K562 (cell line): ENCODE data around the gene OGDH. TPM values are rescaled to one million over a fixed set of nuclear protein-coding genes. Genes with fewer than 3 reads are reported as not detected.

Experiments
- ARID4B ChIP-seq: sonication (generic); formaldehyde crosslinking; IDR thresholded peaks from 2 replicates; pipeline ENCODE4 v1.8.0; 2022; ENCODE audit warnings: mild to moderate bottlenecking, missing genetic modification reagents
- ATF7 ChIP-seq: fragments of 450-650 bp; IDR thresholded peaks from 2 replicates; pipeline ENCODE4 v1.7.1; 2014; ENCODE audit warnings: mild to moderate bottlenecking, moderate library complexity
- C11orf30 ChIP-seq: fragments of 450-650 bp; IDR thresholded peaks from 2 replicates; pipeline ENCODE4 v1.6.1; 2016; ENCODE audit warnings: low read depth, mild to moderate bottlenecking
- CREB1 ChIP-seq, 2 experiments: sonication (generic) in 1 of 2; formaldehyde crosslinking in 1 of 2; IDR thresholded peaks; 2 replicates each; pipeline versions ENCODE4 v1.6.1 to v1.8.0; 2012 to 2022; ENCODE audit warnings: inconsistent platforms in 1 of 2, mild to moderate bottlenecking in 1 of 2, missing genetic modification reagents in 1 of 2, moderate library complexity in 1 of 2
- FOXK2 ChIP-seq, 2 experiments: fragments of 450-650 bp; IDR thresholded peaks in 1 of 2; conservative IDR thresholded peaks in 1 of 2; 2 replicates each; pipeline ENCODE4 v1.6.1; 2016; ENCODE audit warnings: low read depth in 2 of 2, mild to moderate bottlenecking in 1 of 2
- GABPB1 ChIP-seq: sonication (generic); formaldehyde crosslinking; IDR thresholded peaks from 2 replicates; pipeline ENCODE4 v1.8.0; 2022; ENCODE audit warnings: mild to moderate bottlenecking, missing genetic modification reagents
- HDAC1 ChIP-seq, 2 experiments: fragments of 450-650 bp; IDR thresholded peaks; 2 replicates each; pipeline ENCODE4 v1.6.1; 2016 to 2017; ENCODE audit warnings: inconsistent platforms in 1 of 2, mild to moderate bottlenecking in 1 of 2, moderate library complexity in 1 of 2
- HNRNPLL ChIP-seq: fragments of 200-400 bp; formaldehyde crosslinking; IDR thresholded peaks from 2 replicates; pipeline ENCODE4 v1.6.1; 2017; ENCODE audit warnings: low read length, low read depth, mild to moderate bottlenecking; ENCODE audit not compliant: poor library complexity, severe bottlenecking
- JUND ChIP-seq, 2 experiments: IDR thresholded peaks; 2 replicates in 1 of 2; 3 replicates in 1 of 2; pipeline ENCODE4 v1.6.1; 2011; ENCODE audit warnings: borderline replicate concordance in 2 of 2, low read depth in 2 of 2, low read length in 2 of 2, improper control_type of control experiment in 1 of 2, missing biosample characterization in 1 of 2, missing genetic modification characterization in 1 of 2, missing genetic modification reagents in 1 of 2
- LCOR ChIP-seq: sonication (generic); formaldehyde crosslinking; IDR thresholded peaks from 2 replicates; pipeline ENCODE4 v1.8.0; 2022; ENCODE audit warnings: mild to moderate bottlenecking, missing genetic modification reagents
- MTA3 ChIP-seq: fragments of 450-650 bp; formaldehyde crosslinking; IDR thresholded peaks from 2 replicates; pipeline ENCODE4 v1.6.1; 2017; ENCODE audit warnings: mild to moderate bottlenecking, borderline replicate concordance
- NELFE ChIP-seq: IDR thresholded peaks from 2 replicates; pipeline ENCODE4 v1.6.1; 2011; ENCODE audit warnings: mild to moderate bottlenecking; ENCODE audit not compliant: insufficient read depth, insufficient read length
- PKNOX1 ChIP-seq: fragments of 450-650 bp; IDR thresholded peaks from 2 replicates; pipeline ENCODE4 v1.6.1; 2016
- POLR2H ChIP-seq: IDR thresholded peaks from 2 replicates; pipeline ENCODE4 v1.6.1; 2016; ENCODE audit warnings: missing genetic modification characterization, low read depth, mild to moderate bottlenecking, control low read depth, missing compliant biosample characterization, moderate library complexity
- SREBF2 ChIP-seq: sonication (generic); formaldehyde crosslinking; IDR thresholded peaks from 2 replicates; pipeline ENCODE4 v1.4.0; 2020; ENCODE audit warnings: mild to moderate bottlenecking, missing genetic modification reagents
- TEAD2 ChIP-seq: fragments of 450-650 bp; IDR thresholded peaks from 2 replicates; pipeline ENCODE4 v1.6.1; 2016; ENCODE audit warnings: missing genetic modification characterization, control low read depth, missing compliant biosample characterization
- YY1 ChIP-seq, 3 experiments: IDR thresholded peaks; 2 replicates each; pipeline ENCODE4 v1.6.1; 2011; ENCODE audit warnings: low read length in 2 of 3, mild to moderate bottlenecking in 2 of 3, moderate library complexity in 2 of 3, borderline replicate concordance in 1 of 3, control low read depth in 1 of 3, low read depth in 1 of 3; ENCODE audit not compliant: insufficient read depth in 3 of 3, insufficient replicate concordance in 2 of 3, control insufficient read depth in 1 of 3, insufficient read length in 1 of 3; ENCODE audit errors: extremely low read depth in 1 of 3
- ZNF699 ChIP-seq: fragments of 250-450 bp; sonication (Bioruptor Pico); IDR thresholded peaks from 2 replicates; pipeline ENCODE4 v1.8.0; 2021; ENCODE audit warnings: mild to moderate bottlenecking, moderate library complexity; ENCODE audit not compliant: insufficient replicate concordance
- polyA plus RNA-seq, 8 experiments: library from polyadenylated mRNA; depleted of rRNA in 4 of 8; stranded (reverse) in 5 of 8; unstranded in 3 of 8; fragments of >200 nt; fragmentation: Nextera tagmentation in 2 of 8; fragmentation: Illumina TruSeq in 1 of 8; extraction: Ambion mirVana in 2 of 8; extraction: Trizol in 1 of 8; gene quantifications; 2 replicates each; pipeline versions ENCODE4 v1.2.1 to v1.2.3, GENCODE V29; 2011 to 2014; ENCODE audit warnings: inconsistent platforms in 1 of 8, missing spikeins in 1 of 8
- total RNA-seq, 7 experiments: library from RNA; depleted of rRNA in 6 of 7; stranded (reverse); fragments of >200 nt in 6 of 7; fragmentation: Illumina TruSeq in 2 of 7; extraction: Trizol in 2 of 7; gene quantifications; 2 replicates each; pipeline versions ENCODE4 v1.2.1 to v1.2.3, GENCODE V29; 2011 to 2021; ENCODE audit warnings: low replicate concordance in 1 of 7

Gene OGDH
- total and polyA plus RNA-seq, 9 of the 15 experiments (the other 6 are each of a cell fraction or from before 2014, with no cell fraction given): 3.1 to 80.3 (median 23.5) TPM

- TF ChIP-seq ARID4B (CRISPR knock-in tag): peak; percentile 97
- peak; percentile 91 for TF ChIP-seq GABPB1 (CRISPR knock-in tag)
- peak; percentile 68; the same call in 1 of the 2 replicates for TF ChIP-seq ATF7
- TF ChIP-seq MTA3: peak; percentile 62; the same call in 1 of the 2 replicates
- peak in 1 of 2 experiments; percentile 91; a peak in 2 of 4 replicates for TF ChIP-seq HDAC1 (IDR thresholded peaks at IDR 0.05)
- peak; percentile 84; the same call in 1 of the 2 replicates for TF ChIP-seq SREBF2 (CRISPR knock-in tag)
- TF ChIP-seq FOXK2 (conservative IDR thresholded peaks at IDR 0.05 in 1 of 2, IDR thresholded peaks at IDR 0.05 in 1 of 2; ENCODE audit: low read depth in 2 of 2): peak; percentile 84 to 89; a peak in 2 of 4 replicates
- TF ChIP-seq HNRNPLL: peak; percentile 80
- TF ChIP-seq LCOR (CRISPR knock-in tag): peak; percentile 88; the same call in 1 of the 2 replicates
- 0 out of 2 replicates have a peak, but pooled peaks have one; percentile 31 for TF ChIP-seq PKNOX1
- no peak for TF ChIP-seq ZNF699
- peak; percentile 67 to 93 (median 89) for TF ChIP-seq YY1 (IDR thresholded peaks at IDR 0.05; ENCODE audit: borderline replicate concordance in 1 of 3, control insufficient read depth in 1 of 3, extremely low read depth in 1 of 3, insufficient read depth in 3 of 3, insufficient read length in 1 of 3, insufficient replicate concordance in 2 of 3, low read depth in 1 of 3, low read length in 2 of 3)
- peak; percentile 70 for TF ChIP-seq CREB1 (IDR thresholded peaks at IDR 0.05)
- TF ChIP-seq CREB1 (CRISPR knock-in tag; IDR thresholded peaks at IDR 0.05): peak; percentile 78
- 0 out of 2 replicates have a peak, but pooled peaks have one; percentile 9 for TF ChIP-seq JUND (IDR thresholded peaks at IDR 0.05; ENCODE audit: borderline replicate concordance, low read depth, low read length)
- no peak; the same call in 2 of the 3 replicates for TF ChIP-seq JUND (tag; IDR thresholded peaks at IDR 0.05; ENCODE audit: borderline replicate concordance, low read depth, low read length)
- no peak for TF ChIP-seq TEAD2 (tag)
- TF ChIP-seq POLR2H (tag): peak; percentile 82
- peak; percentile 92 for TF ChIP-seq C11orf30
- TF ChIP-seq NELFE: no peak
Observed at GRCh38 chr7:44573464-44574286, 32.8 kb upstream of the OGDH start, which contains the start of gene DDX56 (continued).
